HepG2 (cell line): ENCODE data around the gene CENPE. TPM values are rescaled to one million over a fixed set of nuclear protein-coding genes. Genes with fewer than 3 reads are reported as not detected.

Experiments
- ATAC-seq: fragments of 200-7000 bp; cut with Tn5 transposase; 3 replicates; pipeline ENCODE4 v1.9.1; 2020; ENCODE audit warnings: mild to moderate bottlenecking, moderate library complexity
- BruUV-seq: library from RNA; stranded (reverse); fragments of 400-500 nt; replicated peaks from 2 replicates; lab custom pipeline; 2021; lab: Mats Ljungman, UMichigan
- CTCF ChIA-PET: fragments of 300-600 bp; formaldehyde crosslinking; extraction: SDS; loops from one replicate; lab custom pipeline; 2021; ENCODE audit warnings: low total read pairs, inconsistent platforms, low intra/inter-chr PET ratio; lab: Yijun Ruan, JAX
- POLR2A ChIA-PET: fragments of 350-600 bp; sonication (Branson Sonifier 250); formaldehyde crosslinking; loops from one replicate; lab custom pipeline; 2020; ENCODE audit warnings: antibody characterized with exemption, inconsistent platforms; lab: Yijun Ruan, JAX
- DNase-seq: peaks from one replicate; pipeline ENCODE4 v3.0.0-alpha.2; 2015; ENCODE audit warnings: low spot score
- FAIRE-seq: peaks from 3 replicates; lab custom pipeline; 2011; peaks lifted over from hg19 to GRCh38; lab: Jason Lieb, UNC
- H2AFZ ChIP-seq: one replicate; pipeline ENCODE4 v1.6.1; 2011; ENCODE audit warnings: low read length, inconsistent platforms
- H3K27ac ChIP-seq: fragments of 300-600 bp; 3 replicates; pipeline ENCODE4 v1.8.0; 2011; ENCODE audit warnings: mixed run types, mild to moderate bottlenecking, mixed read lengths, low read length, inconsistent platforms; ENCODE audit not compliant: insufficient read depth; ENCODE audit errors: extremely low read length
- H3K27me3 ChIP-seq, 2 experiments: fragments of 200-600 bp in 1 of 2; 2 replicates in 1 of 2; 3 replicates in 1 of 2; pipeline versions ENCODE4 v1.6.0 to v1.8.0; 2011; ENCODE audit warnings: low read length in 2 of 2, mild to moderate bottlenecking in 2 of 2, moderate library complexity in 2 of 2, inconsistent platforms in 1 of 2; ENCODE audit not compliant: insufficient read depth in 2 of 2, control insufficient read depth in 1 of 2
- H3K36me3 ChIP-seq, 2 experiments: fragments of 200-600 bp in 1 of 2; replicated peaks in 1 of 2; 2 replicates in 1 of 2; 3 replicates in 1 of 2; pipeline versions ENCODE4 v1.5.1 to v1.8.0; 2011; ENCODE audit warnings: low read length in 2 of 2, inconsistent platforms in 1 of 2; ENCODE audit not compliant: insufficient read depth in 2 of 2, control insufficient read depth in 1 of 2
- H3K4me1 ChIP-seq: 2 replicates; pipeline ENCODE4 v1.5.1; 2012; ENCODE audit warnings: low read length, inconsistent platforms; ENCODE audit not compliant: insufficient read depth
- H3K4me2 ChIP-seq: 2 replicates; pipeline ENCODE4 v1.6.0; 2011; ENCODE audit warnings: low read depth, low read length, inconsistent platforms
- H3K4me3 ChIP-seq, 3 experiments: fragments of 200-600 bp in 1 of 3; sonication (generic), shearing (Covaris generic) in 1 of 3; replicated peaks in 1 of 3; 2 replicates each; pipeline ENCODE4 v1.5.1; 2011 to 2016; ENCODE audit warnings: low read length in 3 of 3, inconsistent platforms in 2 of 3, low read depth in 2 of 3, mild to moderate bottlenecking in 2 of 3, control low read depth in 1 of 3, mixed read lengths in 1 of 3; ENCODE audit not compliant: insufficient read depth in 1 of 3
- H3K79me2 ChIP-seq: one replicate; pipeline ENCODE4 v1.6.1; 2011; ENCODE audit warnings: low read length, inconsistent platforms; ENCODE audit not compliant: insufficient read depth
- H3K9ac ChIP-seq: 2 replicates; pipeline ENCODE4 v1.6.0; 2011; ENCODE audit warnings: mild to moderate bottlenecking, low read depth, low read length, inconsistent platforms; ENCODE audit not compliant: insufficient read depth
- H3K9me3 ChIP-seq: 2 replicates; pipeline ENCODE4 v1.5.1; 2012; ENCODE audit warnings: mild to moderate bottlenecking, low read length
- H4K20me1 ChIP-seq: 2 replicates; pipeline ENCODE4 v1.6.0; 2011; ENCODE audit warnings: inconsistent platforms, mild to moderate bottlenecking, low read length, moderate library complexity; ENCODE audit not compliant: insufficient read depth
- ELF3 ChIP-seq: IDR thresholded peaks from 2 replicates; pipeline ENCODE4 v1.6.1; 2016; ENCODE audit warnings: missing genetic modification reagents, missing compliant biosample characterization
- FOXP1 ChIP-seq, 2 experiments: fragments of 450-650 bp in 1 of 2; IDR thresholded peaks; 2 replicates each; pipeline ENCODE4 v1.6.1; 2017 to 2018; ENCODE audit warnings: antibody characterized with exemption in 1 of 2
- HIC2 ChIP-seq: sonication (generic); formaldehyde crosslinking; IDR thresholded peaks from 2 replicates; pipeline ENCODE4 v1.9.0; 2022; ENCODE audit warnings: low read depth, missing genetic modification reagents
- JUNB ChIP-seq: sonication (generic); formaldehyde crosslinking; IDR thresholded peaks from 2 replicates; pipeline ENCODE4 v1.8.0; 2022; ENCODE audit warnings: missing genetic modification reagents, mild to moderate bottlenecking, borderline replicate concordance
- KMT2A ChIP-seq: sonication (generic); formaldehyde crosslinking; IDR thresholded peaks from 2 replicates; pipeline ENCODE4 v1.4.0; 2020; ENCODE audit warnings: missing genetic modification reagents
- MTERF4 ChIP-seq: sonication (generic); formaldehyde crosslinking; IDR thresholded peaks from 2 replicates; pipeline ENCODE4 v1.8.0; 2023; ENCODE audit warnings: mild to moderate bottlenecking, missing genetic modification reagents
- NCOA2 ChIP-seq: sonication (generic); formaldehyde crosslinking; IDR thresholded peaks from 2 replicates; pipeline ENCODE4 v1.8.0; 2022; ENCODE audit warnings: inconsistent platforms
- RCOR2 ChIP-seq: IDR thresholded peaks from 2 replicates; pipeline ENCODE4 v1.6.1; 2016; ENCODE audit warnings: missing biosample characterization, missing genetic modification reagents
- REPIN1 ChIP-seq: sonication (generic); formaldehyde crosslinking; IDR thresholded peaks from 2 replicates; pipeline ENCODE4 v1.8.0; 2022; ENCODE audit warnings: missing genetic modification reagents, low read depth, mild to moderate bottlenecking, borderline replicate concordance
- ZBTB8A ChIP-seq: sonication (generic); formaldehyde crosslinking; IDR thresholded peaks from 2 replicates; pipeline ENCODE4 v1.4.0; 2020; ENCODE audit warnings: mild to moderate bottlenecking, low read depth, missing genetic modification reagents, borderline replicate concordance
- ZFP90 ChIP-seq: sonication (generic); formaldehyde crosslinking; IDR thresholded peaks from 2 replicates; pipeline ENCODE4 v1.8.0; 2022; ENCODE audit warnings: missing genetic modification reagents, mild to moderate bottlenecking, inconsistent platforms, borderline replicate concordance
- ZGPAT ChIP-seq: IDR thresholded peaks from 2 replicates; pipeline ENCODE4 v1.6.1; 2016; ENCODE audit warnings: mild to moderate bottlenecking
- ZMAT3 ChIP-seq: sonication (generic); formaldehyde crosslinking; conservative IDR thresholded peaks from 2 replicates; pipeline ENCODE4 v1.7.0; 2021; ENCODE audit warnings: missing genetic modification reagents
- ZNF639 ChIP-seq: conservative IDR thresholded peaks from 2 replicates; pipeline ENCODE4 v1.6.1; 2018; ENCODE audit warnings: missing genetic modification reagents
- WGBS: methylation state at CpG from one replicate; pipeline ENCODE4 v1.1.6; 2017; ENCODE audit warnings: low lambda C conversion rate; 5-methylcytosine and 5-hydroxymethylcytosine counted together
- in situ Hi-C: cut with HindIII; loops from 2 replicates; pipeline ENCODE4 v1.10.0; 2017; ENCODE audit warnings: low pct_unique_long_range_greater_than_20kb; ENCODE audit not compliant: extremely low pct_ligation_motif_present
- intact Hi-C: fragments of 100-400 bp; cut with micrococcal nuclease; formaldehyde crosslinking; loops from one replicate; pipeline ENCODE4 v1.10.0; 2022; ENCODE audit not compliant: unreplicated experiment
- polyA plus RNA-seq, 8 experiments: library from polyadenylated mRNA; depleted of rRNA in 3 of 8; stranded (reverse) in 7 of 8; unstranded in 1 of 8; fragments of >200 nt; fragmentation: Illumina TruSeq in 4 of 8; extraction: Trizol in 4 of 8; gene quantifications; 2 replicates each; pipeline versions ENCODE4 v1.2.1 to v1.2.3, GENCODE V29; 2011 to 2016; ENCODE audit warnings: low read depth in 4 of 8, missing spikeins in 1 of 8, mixed read lengths in 1 of 8; ENCODE audit not compliant: insufficient read depth in 1 of 8
- total RNA-seq, 5 experiments: library from RNA; depleted of rRNA; stranded (reverse); fragments of >200 nt; fragmentation: Illumina TruSeq; extraction: Trizol; gene quantifications; 2 replicates each; pipeline ENCODE4 v1.2.3, GENCODE V29; 2016; ENCODE audit warnings: low read depth in 1 of 5

CENPE gene
- total and polyA plus RNA-seq, 2 of the 13 experiments (the other 11 are each of a cell fraction or from before 2014, with no cell fraction given) = 2.1 to 19.8 TPM

GRCh38 chr4:103075894-103076746, 122.0 kb downstream of the CENPE start (continued):
- TF ChIP-seq ZNF639 (no peak; the same call in 1 of the 2 replicates), MTERF4 (CRISPR knock-in tag) (peak; percentile 82; the same call in 1 of the 2 replicates), ZMAT3 (peak; percentile 75), HIC2 (CRISPR knock-in tag) (no peak), NCOA2 (no peak), ZFP90 (no peak)

- Histone ChIP-seq H2AFZ (no peak overlapping the region), H3K4me3 (peak overlapping the region; percentile 81 to 90 (median 87)), H3K36me3 (peaks cover 0 to 9% of the 10 kb centered on the region in 2 experiments; a peak in 1 of 5 replicates), H3K9ac (peak overlapping the region; percentile 98), H3K4me1 (peaks cover 45% of the 10 kb centered on the region), H4K20me1 (peaks cover 14% of the 10 kb centered on the region; the same call in 1 of the 2 replicates), H3K27ac (peak overlapping the region; percentile 90), H3K9me3 (no peaks in the 10 kb centered on the region), H3K79me2 (peaks cover 48% of the 10 kb centered on the region), H3K4me2 (peak overlapping the region; percentile 82), H3K27me3 (no peaks in the 10 kb centered on the region; a peak in 1 of 5 replicates)
- peak; percentile 90 for ATAC-seq
- CTCF ChIA-PET = no interaction called here
- BruUV-seq = TSS peak; percentile 61
- intact Hi-C loops (loop anchor here (5.0 kb wide), 1 partner anchor 633 kb away; no protein-coding TSS in a partner anchor), in situ Hi-C loops (no loop called here)
- 2% methylated on average over 4 of the region's 4 CpGs for WGBS
- DNase-seq = peak; percentile 96
- POLR2A ChIA-PET = interaction anchor here (0.8 to 3.3 kb wide), 8 partner anchors 15 to 575 kb away, joined by 3 to 23 read pairs (median 4); partner anchors contain the start of genes BDH2, CISD2, NFKB1 and UBE2D3
- FAIRE-seq = peak; percentile 80
- peak; percentile 52; the same call in 1 of the 2 replicates for TF ChIP-seq JUNB (CRISPR knock-in tag)
- peak; percentile 79; the same call in 1 of the 2 replicates for TF ChIP-seq REPIN1 (CRISPR knock-in tag)
- TF ChIP-seq ZBTB8A = no peak
- TF ChIP-seq KMT2A (CRISPR knock-in tag) = peak; percentile 30; the same call in 1 of the 2 replicates
- TF ChIP-seq ZGPAT = peak; percentile 77
- peak; percentile 90 for TF ChIP-seq RCOR2
- TF ChIP-seq FOXP1 (IDR thresholded peaks at IDR 0.05) = peak; percentile 95
- peak; percentile 97 for TF ChIP-seq FOXP1 (CRISPR knock-in tag; IDR thresholded peaks at IDR 0.05)
- peak; percentile 64; the same call in 1 of the 2 replicates for TF ChIP-seq ELF3
These were observed 122.7 kb downstream of the CENPE start for GRCh38 chr4:103075435-103075893.
